GM23248 (cell line): ENCODE data around the gene MMEL1. TPM values are rescaled to one million over a fixed set of nuclear protein-coding genes. Genes with fewer than 3 reads are reported as not detected.

ENCODE experiments used
- DNase-seq: peaks from one replicate; pipeline ENCODE4 v3.0.0-alpha.2; 2015
- H2AFZ ChIP-seq: fragments of 200-600 bp; sonication (generic); 2 replicates; pipeline ENCODE4 v1.6.1; 2016; ENCODE audit warnings: antibody characterized with exemption
- H3F3A ChIP-seq: fragments of 200-600 bp; sonication (generic); 2 replicates; pipeline ENCODE4 v1.6.1; 2016; ENCODE audit warnings: mild to moderate bottlenecking, antibody characterized with exemption, mixed run types; ENCODE audit not compliant: insufficient read depth
- H3K27ac ChIP-seq: fragments of 200-600 bp; sonication (generic); 2 replicates; pipeline ENCODE4 v1.5.1; 2016; ENCODE audit warnings: mild to moderate bottlenecking
- H3K27me3 ChIP-seq: fragments of 200-600 bp; sonication (generic); replicated peaks from 2 replicates; pipeline ENCODE4 v1.6.1; 2016; ENCODE audit warnings: mild to moderate bottlenecking; ENCODE audit not compliant: insufficient read depth
- H3K36me3 ChIP-seq: fragments of 200-600 bp; sonication (generic); 2 replicates; pipeline ENCODE4 v1.6.1; 2016; ENCODE audit warnings: low read depth, mild to moderate bottlenecking
- H3K4me1 ChIP-seq: fragments of 200-600 bp; sonication (generic); 2 replicates; pipeline ENCODE4 v1.6.1; 2016; ENCODE audit warnings: mild to moderate bottlenecking; ENCODE audit not compliant: insufficient read depth
- H3K4me2 ChIP-seq: fragments of 200-600 bp; sonication (generic); one replicate; pipeline ENCODE4 v1.6.1; 2016; ENCODE audit warnings: mild to moderate bottlenecking; ENCODE audit not compliant: unreplicated experiment
- H3K4me3 ChIP-seq: fragments of 200-600 bp; sonication (generic); 2 replicates; pipeline ENCODE4 v1.5.1; 2016; ENCODE audit warnings: mild to moderate bottlenecking
- H3K79me2 ChIP-seq: fragments of 200-600 bp; sonication (generic); 2 replicates; pipeline ENCODE4 v1.6.1; 2016; ENCODE audit warnings: mild to moderate bottlenecking; ENCODE audit not compliant: insufficient read depth
- H3K9ac ChIP-seq: fragments of 200-600 bp; sonication (generic); 2 replicates; pipeline ENCODE4 v1.6.1; 2016; ENCODE audit warnings: mild to moderate bottlenecking
- H3K9me2 ChIP-seq: fragments of 200-600 bp; sonication (generic); 2 replicates; pipeline ENCODE4 v1.6.1; 2016; ENCODE audit warnings: mixed run types, mild to moderate bottlenecking, moderate library complexity; ENCODE audit not compliant: insufficient read depth
- H3K9me3 ChIP-seq: fragments of 200-600 bp; sonication (generic); one replicate; pipeline ENCODE4 v1.6.1; 2017; ENCODE audit warnings: low read depth
- H4K20me1 ChIP-seq: fragments of 200-600 bp; sonication (generic); 2 replicates; pipeline ENCODE4 v1.6.0; 2016; ENCODE audit not compliant: insufficient read depth
- EZH2 ChIP-seq: fragments of 200-600 bp; sonication (generic); IDR thresholded peaks from 2 replicates; pipeline ENCODE4 v1.6.1; 2018; ENCODE audit warnings: antibody characterized with exemption, mild to moderate bottlenecking; ENCODE audit not compliant: insufficient read depth, poor library complexity, severe bottlenecking
- EZH2phosphoT487 ChIP-seq: fragments of 200-600 bp; sonication (generic); IDR thresholded peaks from 2 replicates; pipeline ENCODE4 v1.6.1; 2018; ENCODE audit warnings: antibody characterized with exemption, moderate library complexity, mild to moderate bottlenecking, low read depth; ENCODE audit not compliant: insufficient read depth
- WGBS, 2 experiments: methylation state at CpG; one replicate each; pipeline ENCODE4 v1.1.6; 2015 to 2017; ENCODE audit warnings: low lambda C conversion rate in 2 of 2, low coverage in 1 of 2; ENCODE audit errors: missing lambda C conversion rate in 2 of 2; 5-methylcytosine and 5-hydroxymethylcytosine counted together
- in situ Hi-C: fragments of 300-500 bp; cut with MboI; formaldehyde crosslinking; loops from 2 replicates; pipeline ENCODE4 v1.15.0; 2020
- polyA plus RNA-seq: library from polyadenylated mRNA; unstranded; fragments of >200 nt; fragmentation: Nextera tagmentation; extraction: Ambion mirVana; gene quantifications from 2 replicates; pipeline ENCODE4 v1.2.1, GENCODE V29; 2016
- total RNA-seq: library from RNA; depleted of rRNA; stranded (reverse); fragments of >200 nt; shearing (Covaris generic); gene quantifications from 2 replicates; pipeline ENCODE4 v1.2.3, GENCODE V29; 2014

The MMEL1 gene
- total and polyA plus RNA-seq, 2 experiments from 2014 or later = not detected

- Histone ChIP-seq H3K4me2 (no peak overlapping the region), H2AFZ (no peak overlapping the region), H3K9me2 (no peaks in the 10 kb centered on the region), H3K79me2 (no peaks in the 10 kb centered on the region), H3K9ac (no peak overlapping the region), H3K4me3 (no peak overlapping the region), H3K9me3 (no peaks in the 10 kb centered on the region), H3K27ac (no peak overlapping the region), H4K20me1 (no peaks in the 10 kb centered on the region), H3K27me3 (no peaks in the 10 kb centered on the region), H3K4me1 (no peaks in the 10 kb centered on the region), H3K36me3 (no peaks in the 10 kb centered on the region), H3F3A (no peaks in the 10 kb centered on the region)
- TF ChIP-seq EZH2 (no peak), EZH2phosphoT487 (no peak)
- in situ Hi-C loops = no loop called here
- WGBS, 2 experiments = 64 to 68% methylated on average over 34 of the region's 34 CpGs
- DNase-seq = no peak
Measured at GRCh38 chr1:2597441-2598328, 35.1 kb downstream of the MMEL1 start.

DNA sequence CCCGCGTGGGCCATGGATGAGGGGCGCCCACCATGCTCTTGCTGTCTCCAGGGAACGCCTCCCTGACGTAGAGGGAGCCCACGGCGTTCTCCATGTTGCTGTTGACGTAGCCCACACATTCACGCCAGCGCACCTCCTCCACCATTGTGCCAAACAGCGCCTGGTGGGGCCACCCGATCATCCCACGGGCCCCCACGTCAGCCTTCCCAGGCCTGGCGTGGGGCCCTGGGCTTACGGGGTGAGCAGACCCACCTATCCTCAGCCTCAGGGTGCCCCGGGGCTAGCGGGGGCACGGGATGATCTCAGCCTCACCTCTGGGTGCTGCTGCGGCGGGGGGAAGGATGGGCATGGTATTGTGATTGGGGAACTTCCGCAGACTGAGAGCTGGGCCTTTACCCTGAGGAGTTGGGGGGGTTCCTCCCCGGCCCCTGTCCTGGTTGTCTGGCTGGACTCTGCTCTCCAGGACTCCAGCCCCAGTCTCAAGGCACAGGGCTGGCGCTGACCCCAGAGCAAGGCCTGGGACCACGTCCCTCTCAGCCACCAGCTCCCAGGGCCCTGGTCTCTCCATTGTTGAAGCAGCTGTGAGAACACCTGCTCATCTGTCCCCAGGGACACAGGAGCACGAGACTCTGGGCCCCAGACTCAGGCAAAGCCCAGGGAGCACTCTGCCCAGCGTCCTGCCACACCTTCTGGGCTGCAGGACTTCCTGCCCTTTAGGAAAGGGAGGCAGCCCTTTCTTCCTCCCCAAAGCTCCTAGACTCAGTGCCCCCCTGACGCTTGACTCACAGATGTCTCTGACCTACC is 36.1 kb downstream of the MMEL1 start:
- Histone ChIP-seq H3K9me2 (no peaks in the 10 kb centered on the region), H2AFZ (no peak overlapping the region), H3K9ac (no peak overlapping the region), H3K4me3 (no peak overlapping the region), H3K36me3 (no peaks in the 10 kb centered on the region), H3K4me1 (no peaks in the 10 kb centered on the region), H3K27me3 (no peaks in the 10 kb centered on the region), H3K9me3 (no peaks in the 10 kb centered on the region), H3K79me2 (no peaks in the 10 kb centered on the region), H4K20me1 (no peaks in the 10 kb centered on the region), H3K4me2 (no peak overlapping the region), H3K27ac (no peak overlapping the region), H3F3A (no peaks in the 10 kb centered on the region)
- DNase-seq = no peak
- WGBS, 2 experiments = 69 to 73% methylated on average over 23 to 27 of the region's 28 CpGs
- in situ Hi-C loops = no loop called here
- no peak for TF ChIP-seq EZH2
- no peak for TF ChIP-seq EZH2phosphoT487

GRCh38 chr1:2595812-2596529 is 36.8 kb downstream of the MMEL1 start:
- 64 to 76% methylated on average over 22 to 31 of the region's 31 CpGs for WGBS, 2 experiments
- in situ Hi-C loops = no loop called here
- TF ChIP-seq EZH2phosphoT487 = no peak
- no peak for TF ChIP-seq EZH2

GRCh38 chr1:2595261-2595811 is 37.5 kb downstream of the MMEL1 start:
- in situ Hi-C loops = no loop called here
- H4K20me1 ChIP-seq = no peaks in the 10 kb centered on the region
- H3F3A ChIP-seq = no peaks in the 10 kb centered on the region
- no peaks in the 10 kb centered on the region for H3K9me2 ChIP-seq
- no peaks in the 10 kb centered on the region for H3K9me3 ChIP-seq
- no peaks in the 10 kb centered on the region for H3K79me2 ChIP-seq
- H3K4me2 ChIP-seq = no peak overlapping the region
- DNase-seq = no peak
- no peaks in the 10 kb centered on the region for H3K27me3 ChIP-seq
- no peaks in the 10 kb centered on the region for H3K4me1 ChIP-seq
- H3K27ac ChIP-seq = no peak overlapping the region
- H3K4me3 ChIP-seq = no peak overlapping the region
- H3K36me3 ChIP-seq = no peaks in the 10 kb centered on the region
- no peak for TF ChIP-seq EZH2
- H2AFZ ChIP-seq = no peak overlapping the region
- no peak overlapping the region for H3K9ac ChIP-seq
- 56 to 68% methylated on average over 9 to 19 of the region's 19 CpGs for WGBS, 2 experiments

More at GRCh38 chr1:2595812-2596529, 36.8 kb downstream of the MMEL1 start:
- Histone ChIP-seq H3K36me3 (no peaks in the 10 kb centered on the region), H3K9me2 (no peaks in the 10 kb centered on the region), H3F3A (no peaks in the 10 kb centered on the region), H3K4me2 (no peak overlapping the region), H2AFZ (no peak overlapping the region), H4K20me1 (no peaks in the 10 kb centered on the region), H3K27ac (no peak overlapping the region), H3K4me3 (no peak overlapping the region), H3K4me1 (no peaks in the 10 kb centered on the region), H3K9me3 (no peaks in the 10 kb centered on the region), H3K79me2 (no peaks in the 10 kb centered on the region), H3K9ac (no peak overlapping the region), H3K27me3 (no peaks in the 10 kb centered on the region)
- no peak for DNase-seq
